ENCODE results near the gene SASH1. TPM values are rescaled to one million over a fixed set of nuclear protein-coding genes. Genes with fewer than 3 reads are reported as not detected.

SASH1 gene
- total and polyA plus RNA-seq, 9 of the 15 experiments (the other 6 are each of a cell fraction or from before 2014, with no cell fraction given): 0.35 to 3.5 (median 1.6) TPM

- no peak for TF ChIP-seq RERE (CRISPR knock-in tag; IDR thresholded peaks at IDR 0.05; ENCODE audit: borderline replicate concordance)
- TF ChIP-seq ZNF592 (IDR thresholded peaks at IDR 0.05): no peak
- no peak for TF ChIP-seq HEY1 (CRISPR knock-in tag; IDR thresholded peaks at IDR 0.05; ENCODE audit: borderline replicate concordance)
- no peak for TF ChIP-seq SRSF7 (optimal IDR thresholded peaks at IDR 0.05; ENCODE audit: low read depth, low read length)
- TF ChIP-seq TEAD4 (IDR thresholded peaks at IDR 0.05; ENCODE audit: low read length): no peak
- TF ChIP-seq TEAD4 (CRISPR knock-in tag; IDR thresholded peaks at IDR 0.05; ENCODE audit: borderline replicate concordance): no peak
- no peak for TF ChIP-seq ZC3H11A (IDR thresholded peaks at IDR 0.05; ENCODE audit: low read depth, low read length)
Measured at GRCh38 chr6:148593813-148594170, 251.2 kb downstream of the SASH1 start (continued).
